Thymus (tissue), 11 donors: ENCODE measurements around the gene TRIM56. TPM values are rescaled to one million over a fixed set of nuclear protein-coding genes. Genes with fewer than 3 reads are reported as not detected.
"Not testable (repeated sequence)": the region's sequence is repeated elsewhere in the genome, so short reads cannot be mapped to it uniquely, and the experiment has no call there.

Source experiments
- DNase-seq, 9 donors: peaks; one replicate each; pipeline ENCODE4 v3.0.0-alpha.2; 2013; ENCODE audit warnings: low spot score in 9 of 9, low read depth in 6 of 9, missing footprints in 1 of 9
- H3K27ac ChIP-seq, 2 donors: one replicate each; pipeline ENCODE4 v1.5.1; 2013; ENCODE audit warnings: control low read depth in 1 of 2, low read depth in 1 of 2, low read length in 1 of 2, mild to moderate bottlenecking in 1 of 2, moderate library complexity in 1 of 2
- H3K27me3 ChIP-seq, 2 donors: one replicate each; pipeline ENCODE4 v1.5.1; 2013; ENCODE audit warnings: low read length in 1 of 2; ENCODE audit not compliant: control insufficient read depth in 2 of 2, insufficient read depth in 1 of 2
- H3K36me3 ChIP-seq, 2 donors: one replicate each; pipeline ENCODE4 v1.5.1; 2013; ENCODE audit warnings: low read length in 1 of 2, mild to moderate bottlenecking in 1 of 2, moderate library complexity in 1 of 2; ENCODE audit not compliant: control insufficient read depth in 2 of 2, insufficient read depth in 2 of 2
- H3K4me1 ChIP-seq, 2 donors: one replicate each; pipeline ENCODE4 v1.5.1; 2013; ENCODE audit warnings: low read length in 2 of 2; ENCODE audit not compliant: control insufficient read depth in 2 of 2, insufficient read depth in 2 of 2
- H3K4me3 ChIP-seq, 2 donors: one replicate each; pipeline ENCODE4 v1.5.1; 2013; ENCODE audit warnings: low read length in 2 of 2, control low read depth in 1 of 2, mild to moderate bottlenecking in 1 of 2
- H3K9me3 ChIP-seq, 2 donors: one replicate each; pipeline ENCODE4 v1.5.1; 2013; ENCODE audit warnings: low read length in 1 of 2, mild to moderate bottlenecking in 1 of 2; ENCODE audit not compliant: control insufficient read depth in 2 of 2, insufficient read depth in 1 of 2
- WGBS: extraction: QIAGEN DNeasy Blood & Tissue Kit; methylation state at CpG from one replicate; pipeline ENCODE4 v1.1.7; 2013; 5-methylcytosine and 5-hydroxymethylcytosine counted together
- polyA plus RNA-seq: library from polyadenylated mRNA; stranded (reverse); fragments of 200-250 nt; gene quantifications from one replicate; pipeline ENCODE4 v1.2.3, GENCODE V29; 2013
- total RNA-seq: library from RNA; stranded (reverse); fragments of 120-200 nt; gene quantifications from one replicate; pipeline ENCODE4 v1.2.4, GENCODE V29; 2013
- donor health status: healthy.

The TRIM56 gene
- total and polyA plus RNA-seq, 2 donors = 6.9 to 12.8 TPM

DNA sequence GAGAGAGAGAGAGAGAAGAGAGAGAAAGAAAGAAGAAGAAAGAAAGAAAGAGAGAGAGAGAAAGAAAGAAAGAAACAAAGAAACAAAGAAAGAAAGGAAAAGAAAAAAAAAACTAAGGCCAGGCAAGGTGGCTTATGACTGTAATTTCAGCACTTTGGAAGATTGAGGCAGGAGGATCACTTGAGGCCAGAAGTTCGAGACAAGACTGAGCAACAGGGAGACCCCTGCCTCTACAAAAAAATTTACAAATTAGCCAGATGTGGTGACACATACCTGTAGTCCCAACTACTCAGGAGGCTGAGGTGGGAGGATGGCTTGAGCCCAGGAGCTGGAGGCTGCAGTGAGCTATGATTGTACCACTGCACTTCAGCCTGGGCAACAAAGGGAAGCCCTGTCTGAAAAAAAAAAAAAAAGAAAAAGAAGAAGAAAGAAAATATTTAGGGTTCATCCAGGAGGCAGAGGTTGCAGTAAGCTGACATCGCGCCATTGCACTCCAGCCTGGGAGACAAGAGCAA, 44.4 kb downstream of the TRIM56 start:
- H3K4me1 ChIP-seq = peaks cover 30 to 32% of the 10 kb centered on the region in 2 donors
- no peak overlapping the region for H3K27ac ChIP-seq
- WGBS = 95% methylated on average over 3 of the region's 3 CpGs
- DNase-seq = no peak
- H3K27me3 ChIP-seq = peaks cover 0 to 23% of the 10 kb centered on the region in 2 donors
- H3K9me3 ChIP-seq = no peaks in the 10 kb centered on the region
- no peak overlapping the region for H3K4me3 ChIP-seq
- H3K36me3 ChIP-seq = no peaks in the 10 kb centered on the region

- DNase-seq, H3K36me3 ChIP-seq, H3K9me3 ChIP-seq, H3K4me1 ChIP-seq, H3K4me3 ChIP-seq, H3K27ac ChIP-seq: not testable (repeated sequence)
- 89% methylated on average over 18 of the region's 18 CpGs for WGBS
- peaks cover 2 to 33% of the 10 kb centered on the region in 2 donors for H3K27me3 ChIP-seq
Measured at GRCh38 chr7:101132626-101133600, 47.6 kb downstream of the TRIM56 start.

DNA sequence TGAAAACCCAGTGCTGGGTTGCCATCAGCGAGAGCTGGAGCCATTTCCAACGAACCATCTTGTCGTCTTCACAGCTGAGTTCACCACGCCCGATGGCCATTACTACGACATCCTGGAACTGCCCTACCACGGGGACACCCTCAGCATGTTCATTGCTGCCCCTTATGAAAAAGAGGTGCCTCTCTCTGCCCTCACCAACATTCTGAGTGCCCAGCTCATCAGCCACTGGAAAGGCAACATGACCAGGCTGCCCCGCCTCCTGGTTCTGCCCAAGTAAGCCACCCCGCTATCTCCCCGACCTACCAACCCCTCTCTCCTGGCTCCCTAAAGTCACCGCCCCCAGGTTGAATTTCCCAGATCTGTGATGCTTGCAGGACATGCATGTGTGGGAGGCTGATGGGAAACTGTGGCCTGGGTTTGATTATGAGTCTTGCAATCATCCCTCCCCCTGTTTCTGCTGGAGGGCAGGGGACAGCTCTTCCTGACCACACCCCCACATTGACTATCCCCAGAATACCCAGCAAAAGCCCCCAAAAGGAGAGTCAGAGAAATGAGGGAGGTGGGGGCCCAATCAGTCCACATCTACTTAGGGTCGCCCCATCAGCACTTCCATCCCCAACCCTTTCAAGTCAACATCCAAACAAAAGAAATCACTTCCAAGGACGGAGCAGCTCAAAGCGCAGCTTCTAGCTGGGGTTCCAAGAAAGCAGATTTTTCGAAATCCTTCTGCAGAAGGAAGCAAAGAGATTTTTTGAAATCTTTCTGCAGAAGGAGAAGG, 48.5 kb downstream of the TRIM56 start:
- no peak for DNase-seq
- 89% methylated on average over 15 of the region's 15 CpGs for WGBS
- Histone ChIP-seq H3K9me3 (no peaks in the 10 kb centered on the region), H3K4me1 (peaks cover 6 to 9% of the 10 kb centered on the region in 2 donors), H3K4me3 (no peak overlapping the region), H3K27ac (no peak overlapping the region), H3K36me3 (no peaks in the 10 kb centered on the region), H3K27me3 (peaks cover 2 to 35% of the 10 kb centered on the region in 2 donors)

- peaks cover 2 to 35% of the 10 kb centered on the region in 2 donors for H3K27me3 ChIP-seq
- no peaks in the 10 kb centered on the region for H3K9me3 ChIP-seq
- no peak overlapping the region for H3K27ac ChIP-seq
- no peaks in the 10 kb centered on the region for H3K36me3 ChIP-seq
- H3K4me3 ChIP-seq = no peak overlapping the region
- H3K4me1 ChIP-seq = peaks cover 6 to 9% of the 10 kb centered on the region in 2 donors
- 79% methylated on average over 6 of the region's 6 CpGs for WGBS
- DNase-seq = no peak
Measured at GRCh38 chr7:101134399-101134980, 49.2 kb downstream of the TRIM56 start.

GRCh38 chr7:101137651-101138212, 52.5 kb downstream of the TRIM56 start:
- H3K27me3 ChIP-seq = peaks cover 2 to 33% of the 10 kb centered on the region in 2 donors
- peaks cover 6 to 21% of the 10 kb centered on the region in 2 donors for H3K4me1 ChIP-seq
- DNase-seq = no peak
- no peak overlapping the region for H3K27ac ChIP-seq
- no peaks in the 10 kb centered on the region for H3K9me3 ChIP-seq
- WGBS = 81% methylated on average over 9 of the region's 9 CpGs
- H3K36me3 ChIP-seq = no peaks in the 10 kb centered on the region
- H3K4me3 ChIP-seq = no peak overlapping the region

- Histone ChIP-seq H3K27ac (peak overlapping the region in 1 of 2 donors; percentile 42), H3K27me3 (peaks cover 2 to 37% of the 10 kb centered on the region in 2 donors), H3K4me3 (no peak overlapping the region), H3K4me1 (peaks cover 6 to 21% of the 10 kb centered on the region in 2 donors), H3K36me3 (no peaks in the 10 kb centered on the region), H3K9me3 (no peaks in the 10 kb centered on the region)
- DNase-seq = peak in 2 of 9 donors; percentile 21 to 53
- WGBS = 7% methylated on average over 16 of the region's 16 CpGs
Measured at GRCh38 chr7:101138213-101138870, 53.1 kb downstream of the TRIM56 start.

DNA sequence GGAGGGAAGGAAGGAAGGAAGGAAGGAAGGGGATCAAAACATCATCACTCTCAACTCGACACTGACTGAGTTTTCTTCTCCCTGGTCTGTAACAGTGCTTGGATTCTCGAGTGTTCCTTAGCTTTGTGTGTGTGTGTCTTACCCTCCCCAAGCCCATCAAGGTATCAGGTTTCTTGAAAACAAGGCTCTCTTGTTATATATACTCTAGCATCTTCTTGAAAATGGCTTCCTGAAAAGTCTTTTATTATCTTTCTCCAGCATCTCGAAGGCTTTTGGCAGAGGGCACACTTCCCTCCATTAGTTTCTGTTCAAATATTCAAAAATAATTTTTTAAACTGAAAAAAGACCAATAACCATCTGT, 55.0 kb downstream of the TRIM56 start:
- peak overlapping the region in 1 of 2 donors; percentile 40 for H3K27ac ChIP-seq
- H3K4me1 ChIP-seq = peaks cover 6 to 26% of the 10 kb centered on the region in 2 donors
- DNase-seq = no peak
- H3K9me3 ChIP-seq = no peaks in the 10 kb centered on the region
- H3K27me3 ChIP-seq = peaks cover 4 to 32% of the 10 kb centered on the region in 2 donors
- WGBS = 73% methylated on average over 3 of the region's 3 CpGs
- H3K36me3 ChIP-seq = no peaks in the 10 kb centered on the region
- H3K4me3 ChIP-seq = no peak overlapping the region

GRCh38 chr7:101140746-101141382, 55.6 kb downstream of the TRIM56 start:
- Histone ChIP-seq H3K27ac (peak overlapping the region in 1 of 2 donors; percentile 40), H3K4me1 (peaks cover 6 to 26% of the 10 kb centered on the region in 2 donors), H3K27me3 (peaks cover 5 to 28% of the 10 kb centered on the region in 2 donors), H3K36me3 (no peaks in the 10 kb centered on the region), H3K4me3 (no peak overlapping the region), H3K9me3 (no peaks in the 10 kb centered on the region)
- 82% methylated on average over 4 of the region's 4 CpGs for WGBS
- DNase-seq = peak in 1 of 9 donors; percentile 50
